GM12865 (cell line): ENCODE results near the gene ZNF853.

ENCODE experiments used
- DNase-seq: peaks from one replicate; pipeline ENCODE4 v3.0.0; 2010; ENCODE audit warnings: low read depth
- H3K4me3 ChIP-seq: 2 replicates; pipeline ENCODE4 v1.5.1; 2011; ENCODE audit warnings: mild to moderate bottlenecking, low read depth, low read length, control low read depth
- TF ChIP-seq, protein P1 (sequence below): IDR thresholded peaks from 2 replicates; pipeline ENCODE4 v1.5.1; 2011; ENCODE audit warnings: low read length, control low read depth, low read depth, inconsistent platforms; ENCODE audit not compliant: insufficient read depth; ENCODE audit errors: missing control alignments

ZNF853 gene

DNA sequence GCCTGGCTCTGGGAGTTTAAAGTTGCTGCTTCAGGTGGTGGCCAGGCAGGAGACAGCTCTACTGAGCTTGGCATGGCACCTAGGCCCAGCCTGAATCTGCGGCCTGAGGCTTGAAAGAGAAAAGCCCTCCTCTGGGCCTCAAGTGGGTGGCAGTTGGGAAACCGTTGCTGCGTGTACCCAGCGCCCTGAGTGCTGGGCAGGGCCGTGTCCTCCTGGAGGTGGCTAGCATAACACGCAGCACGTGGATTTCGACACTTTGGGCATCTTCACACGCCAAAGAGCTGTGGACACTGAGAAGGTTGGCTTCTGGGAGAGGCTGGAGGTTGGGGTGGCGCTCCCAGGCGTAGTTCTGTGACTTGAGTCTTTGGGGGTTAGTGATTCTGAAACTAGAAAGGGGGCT, 24.2 kb downstream of the ZNF853 start:
- H3K4me3 ChIP-seq = no peak overlapping the region
- TF ChIP-seq, protein P1, sequence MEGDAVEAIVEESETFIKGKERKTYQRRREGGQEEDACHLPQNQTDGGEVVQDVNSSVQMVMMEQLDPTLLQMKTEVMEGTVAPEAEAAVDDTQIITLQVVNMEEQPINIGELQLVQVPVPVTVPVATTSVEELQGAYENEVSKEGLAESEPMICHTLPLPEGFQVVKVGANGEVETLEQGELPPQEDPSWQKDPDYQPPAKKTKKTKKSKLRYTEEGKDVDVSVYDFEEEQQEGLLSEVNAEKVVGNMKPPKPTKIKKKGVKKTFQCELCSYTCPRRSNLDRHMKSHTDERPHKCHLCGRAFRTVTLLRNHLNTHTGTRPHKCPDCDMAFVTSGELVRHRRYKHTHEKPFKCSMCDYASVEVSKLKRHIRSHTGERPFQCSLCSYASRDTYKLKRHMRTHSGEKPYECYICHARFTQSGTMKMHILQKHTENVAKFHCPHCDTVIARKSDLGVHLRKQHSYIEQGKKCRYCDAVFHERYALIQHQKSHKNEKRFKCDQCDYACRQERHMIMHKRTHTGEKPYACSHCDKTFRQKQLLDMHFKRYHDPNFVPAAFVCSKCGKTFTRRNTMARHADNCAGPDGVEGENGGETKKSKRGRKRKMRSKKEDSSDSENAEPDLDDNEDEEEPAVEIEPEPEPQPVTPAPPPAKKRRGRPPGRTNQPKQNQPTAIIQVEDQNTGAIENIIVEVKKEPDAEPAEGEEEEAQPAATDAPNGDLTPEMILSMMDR = no peak
- DNase-seq = no peak

DNA sequence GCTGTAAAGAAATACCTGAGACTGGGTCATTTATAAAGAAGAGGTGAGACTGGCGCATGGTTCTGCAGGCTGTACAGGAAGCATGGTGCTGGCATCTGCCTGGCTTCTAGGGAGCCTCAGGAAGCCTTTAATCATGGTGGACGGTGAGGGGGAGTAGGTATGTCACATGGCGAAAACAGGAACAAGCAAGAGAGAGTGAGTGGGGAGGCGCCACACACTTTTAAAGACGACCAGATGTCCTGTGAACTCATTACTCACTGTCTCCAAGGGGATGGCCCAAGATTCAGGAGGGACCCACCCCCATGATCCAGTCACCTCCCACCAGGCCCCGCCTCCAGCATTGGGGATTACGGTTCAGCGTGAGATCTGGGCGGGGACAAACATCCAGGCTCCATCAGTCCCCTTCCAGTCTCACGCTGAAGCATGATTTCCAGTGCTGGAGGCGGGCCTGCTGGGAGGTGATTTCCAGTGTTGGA, 24.9 kb downstream of the ZNF853 start:
- no peak overlapping the region for H3K4me3 ChIP-seq
- TF ChIP-seq, protein P1 = no peak
- DNase-seq = no peak

DNA sequence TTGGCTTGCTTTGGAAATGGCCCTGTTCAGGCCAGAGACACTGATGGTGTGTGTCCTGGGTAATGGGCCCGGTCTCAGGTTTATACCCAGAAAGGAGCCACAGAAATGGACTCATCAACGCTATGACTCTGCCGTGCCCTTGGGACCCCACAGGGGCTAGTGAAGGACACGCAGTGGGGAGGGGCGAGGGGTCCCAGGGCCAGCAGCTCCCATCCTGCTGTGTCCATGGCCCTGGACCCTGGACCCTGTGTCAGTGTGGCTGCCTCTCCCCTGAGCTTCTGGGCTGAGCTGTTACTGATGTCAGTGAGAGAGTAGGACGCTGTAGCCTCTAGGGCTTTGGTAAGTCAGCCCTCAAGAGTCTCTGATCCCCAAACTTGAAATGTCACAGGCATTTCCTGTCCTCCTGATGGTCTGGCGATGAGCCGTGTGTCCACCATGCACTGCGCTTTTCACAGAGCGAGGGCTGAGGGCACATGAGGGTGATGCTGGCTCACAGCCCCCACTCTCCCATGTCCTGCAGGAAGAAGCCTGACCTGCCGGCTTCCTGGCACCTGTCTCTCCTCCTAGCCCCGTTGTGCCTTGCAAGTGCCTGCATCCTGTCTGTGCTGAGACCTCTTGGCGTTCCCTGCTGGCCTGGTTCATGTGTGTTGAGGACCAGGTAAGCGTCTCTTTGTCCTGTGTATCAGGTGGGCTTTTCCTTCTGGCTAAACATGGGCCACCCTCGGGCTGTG, 26.1 kb downstream of the ZNF853 start:
- DNase-seq = no peak
- TF ChIP-seq, protein P1 = no peak
- H3K4me3 ChIP-seq = no peak overlapping the region

DNA sequence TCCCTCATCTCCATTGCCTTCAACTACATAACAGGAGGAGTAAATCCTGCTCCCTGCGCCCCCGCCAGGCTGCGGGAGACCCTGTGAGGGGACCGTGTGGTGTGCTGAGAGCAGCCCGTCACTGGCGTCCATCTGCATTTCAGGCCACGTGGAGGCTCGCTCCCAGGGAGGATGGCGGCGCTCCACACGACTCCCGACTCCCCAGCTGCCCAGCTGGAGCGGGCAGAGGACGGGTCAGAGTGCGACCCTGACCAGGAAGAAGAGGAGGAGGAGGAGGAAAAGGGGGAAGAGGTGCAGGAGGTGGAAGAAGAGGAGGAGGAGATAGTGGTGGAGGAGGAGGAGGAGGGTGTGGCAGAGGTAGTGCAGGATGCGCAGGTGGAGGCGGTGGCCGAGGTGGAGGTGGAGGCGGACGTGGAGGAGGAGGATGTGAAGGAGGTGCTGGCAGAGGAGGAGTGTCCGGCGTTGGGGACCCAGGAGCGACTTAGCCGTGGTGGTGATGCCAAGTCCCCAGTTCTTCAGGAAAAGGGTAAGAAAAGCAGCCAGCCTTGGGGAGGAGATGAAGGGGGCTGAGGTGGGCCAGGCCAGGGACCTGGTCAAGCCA, 26.9 kb downstream of the ZNF853 start:
- TF ChIP-seq, protein P1 = no peak
- no peak for DNase-seq
- H3K4me3 ChIP-seq = no peak overlapping the region

DNA sequence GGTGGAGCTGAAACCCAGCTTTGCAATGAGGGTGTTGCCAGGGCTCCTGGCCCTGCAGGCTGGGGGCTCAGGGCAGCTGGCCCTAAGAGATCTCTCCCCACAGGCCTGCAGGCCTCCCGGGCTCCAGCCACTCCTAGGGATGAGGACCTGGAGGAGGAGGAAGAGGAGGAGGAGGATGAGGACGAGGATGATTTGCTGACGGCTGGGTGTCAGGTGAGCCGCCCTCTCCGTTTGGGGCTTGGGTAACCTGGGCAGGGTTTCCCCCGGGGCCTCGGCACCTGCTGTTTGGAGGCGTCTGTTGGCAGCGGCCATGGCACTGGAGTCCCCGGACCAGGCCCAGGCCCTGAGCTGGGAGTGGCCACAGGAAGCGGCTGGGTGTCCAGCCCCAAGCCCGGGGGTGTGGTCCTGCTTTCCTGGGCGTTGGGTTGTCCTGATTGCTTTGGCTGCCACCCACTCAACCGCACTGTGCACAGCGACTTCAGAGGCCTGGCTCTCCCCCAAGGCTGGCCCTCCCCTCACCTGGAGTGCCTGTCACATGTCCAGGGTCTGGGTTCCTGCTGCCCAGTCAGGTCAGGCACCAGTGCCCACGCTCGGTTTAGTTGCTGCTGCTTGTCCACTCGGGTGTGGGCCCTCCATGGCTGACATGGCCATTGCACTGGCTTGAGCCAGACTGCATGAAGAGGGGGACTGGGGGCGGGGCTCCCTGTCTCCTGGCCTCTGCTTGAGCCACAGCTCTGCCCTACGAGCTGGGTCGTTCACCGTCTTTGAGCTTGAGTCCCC, 27.6 kb downstream of the ZNF853 start:
- DNase-seq = no peak
- H3K4me3 ChIP-seq = no peak overlapping the region
- TF ChIP-seq, protein P1 = no peak

DNA sequence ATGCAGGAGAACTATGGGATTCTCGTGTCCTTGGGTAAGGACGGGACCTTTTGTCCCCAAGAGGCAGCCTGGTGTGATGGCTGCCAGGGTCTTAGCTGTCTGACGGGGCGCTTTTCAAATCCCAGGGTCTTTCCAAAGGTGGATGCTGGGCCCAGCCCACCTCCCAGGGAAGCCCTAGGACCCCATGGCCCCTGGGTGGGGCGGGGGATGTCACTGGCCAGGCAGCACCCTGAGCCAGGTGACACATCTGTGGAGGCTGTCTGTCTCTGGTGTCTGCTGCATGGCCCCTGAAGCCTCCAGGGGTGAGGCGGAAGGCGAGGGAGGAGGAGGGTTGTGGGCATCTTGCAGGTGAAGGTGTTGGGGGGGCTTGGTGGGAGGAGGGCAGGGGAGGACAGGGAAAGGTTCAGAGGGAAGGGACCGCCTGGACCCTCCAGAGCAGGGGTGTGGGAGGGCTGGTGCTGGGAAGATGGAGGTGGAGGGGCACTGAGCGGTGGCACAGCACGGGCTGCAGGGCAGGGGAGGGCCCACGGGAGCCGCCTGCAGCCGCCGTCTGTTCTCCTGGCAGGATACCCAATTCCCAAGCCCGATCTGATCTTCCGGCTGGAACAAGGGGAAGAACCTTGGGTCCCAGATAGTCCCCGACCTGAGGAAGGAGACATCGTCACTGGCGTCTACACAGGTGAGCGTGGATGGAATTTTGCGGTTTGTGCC, 28.7 kb downstream of the ZNF853 start:
- DNase-seq = no peak
- TF ChIP-seq, protein P1 = no peak
- H3K4me3 ChIP-seq = no peak overlapping the region
